Activated naive CD8-positive, alpha-beta T cell treated with anti-CD3 and anti-CD28 coated beads, Interleukin-2, amount 50 U/mL, for 24 hours (primary cell): Measurements from ENCODE around the gene ANKH.

Experiments
- ATAC-seq: fragments of 150-1000 bp; cut with Tn5 transposase; one replicate; pipeline ENCODE4 v1.10.0; 2021
- DNase-seq: peaks from one replicate; pipeline ENCODE4 v3.0.0; 2021
- H3K27ac Mint-ChIP-seq: one replicate; pipeline ENCODE4 v1.8.0; 2021; ENCODE audit warnings: mild to moderate bottlenecking, mixed read lengths
- H3K27me3 Mint-ChIP-seq: one replicate; pipeline ENCODE4 v1.8.0; 2021; ENCODE audit warnings: mixed read lengths
- H3K36me3 Mint-ChIP-seq: one replicate; pipeline ENCODE4 v1.8.0; 2021; ENCODE audit warnings: low read depth, mixed read lengths
- H3K4me1 Mint-ChIP-seq: one replicate; pipeline ENCODE4 v1.8.0; 2021; ENCODE audit warnings: mixed read lengths
- H3K4me3 Mint-ChIP-seq: one replicate; pipeline ENCODE4 v1.8.0; 2021; ENCODE audit warnings: mild to moderate bottlenecking, moderate library complexity, mixed read lengths
- H3K9me3 Mint-ChIP-seq: one replicate; pipeline ENCODE4 v1.8.0; 2021; ENCODE audit warnings: mixed read lengths

ANKH gene

GRCh38 chr5:14787801-14788579 lies 83.6 kb downstream of the ANKH start:
- H3K27me3 Mint-ChIP-seq = no peaks in the 10 kb centered on the region
- H3K27ac Mint-ChIP-seq = no peak overlapping the region
- peaks cover 29% of the 10 kb centered on the region for H3K36me3 Mint-ChIP-seq
- no peak for ATAC-seq
- H3K4me3 Mint-ChIP-seq = no peak overlapping the region
- H3K9me3 Mint-ChIP-seq = no peaks in the 10 kb centered on the region
- H3K4me1 Mint-ChIP-seq = peaks cover 43% of the 10 kb centered on the region
- no peak for DNase-seq

- H3K27me3 Mint-ChIP-seq = no peaks in the 10 kb centered on the region
- peaks cover 32% of the 10 kb centered on the region for H3K36me3 Mint-ChIP-seq
- no peak overlapping the region for H3K27ac Mint-ChIP-seq
- ATAC-seq = peak; percentile 44
- no peak for DNase-seq
- H3K4me3 Mint-ChIP-seq = no peak overlapping the region
- peaks cover 38% of the 10 kb centered on the region for H3K4me1 Mint-ChIP-seq
- H3K9me3 Mint-ChIP-seq = no peaks in the 10 kb centered on the region
These were observed 87.9 kb downstream of the ANKH start for GRCh38 chr5:14783691-14784090.

GRCh38 chr5:14782591-14782990 lies 89.0 kb downstream of the ANKH start:
- ATAC-seq (no peak), DNase-seq (no peak)
- H3K4me3 Mint-ChIP-seq = no peak overlapping the region
- no peaks in the 10 kb centered on the region for H3K9me3 Mint-ChIP-seq
- no peak overlapping the region for H3K27ac Mint-ChIP-seq
- no peaks in the 10 kb centered on the region for H3K27me3 Mint-ChIP-seq
- H3K4me1 Mint-ChIP-seq = peaks cover 38% of the 10 kb centered on the region
- peaks cover 27% of the 10 kb centered on the region for H3K36me3 Mint-ChIP-seq

GRCh38 chr5:14781106-14781505 lies 90.5 kb downstream of the ANKH start:
- Mint-ChIP-seq H3K27me3 (no peaks in the 10 kb centered on the region), H3K9me3 (no peaks in the 10 kb centered on the region), H3K27ac (no peak overlapping the region), H3K4me1 (peaks cover 34% of the 10 kb centered on the region), H3K36me3 (peaks cover 22% of the 10 kb centered on the region), H3K4me3 (no peak overlapping the region)
- ATAC-seq (peak; percentile 47), DNase-seq (peak; percentile 14)

- Mint-ChIP-seq H3K4me1 (peaks cover 29% of the 10 kb centered on the region), H3K27me3 (no peaks in the 10 kb centered on the region), H3K27ac (no peak overlapping the region), H3K9me3 (no peaks in the 10 kb centered on the region), H3K4me3 (no peak overlapping the region), H3K36me3 (peaks cover 22% of the 10 kb centered on the region)
- ATAC-seq = no peak
- no peak for DNase-seq
These were observed 91.6 kb downstream of the ANKH start for GRCh38 chr5:14779975-14780374.

DNA sequence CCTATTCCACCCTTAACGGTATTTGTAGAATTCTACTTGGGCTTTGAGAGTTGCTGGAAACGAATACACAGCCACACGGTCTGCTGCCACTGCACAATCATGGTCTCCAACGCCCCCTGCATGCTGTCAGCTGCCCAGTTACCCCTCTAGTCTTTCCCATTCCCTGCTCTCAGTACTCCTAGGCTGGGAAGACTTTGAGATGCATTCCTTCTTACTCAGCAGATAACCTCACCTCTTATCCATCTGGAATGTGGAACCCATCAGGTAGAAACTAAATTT lies 92.8 kb downstream of the ANKH start:
- Mint-ChIP-seq H3K4me3 (no peak overlapping the region), H3K9me3 (no peaks in the 10 kb centered on the region), H3K4me1 (peaks cover 20% of the 10 kb centered on the region), H3K27ac (no peak overlapping the region), H3K27me3 (no peaks in the 10 kb centered on the region), H3K36me3 (peaks cover 22% of the 10 kb centered on the region)
- DNase-seq (no peak), ATAC-seq (no peak)

DNA sequence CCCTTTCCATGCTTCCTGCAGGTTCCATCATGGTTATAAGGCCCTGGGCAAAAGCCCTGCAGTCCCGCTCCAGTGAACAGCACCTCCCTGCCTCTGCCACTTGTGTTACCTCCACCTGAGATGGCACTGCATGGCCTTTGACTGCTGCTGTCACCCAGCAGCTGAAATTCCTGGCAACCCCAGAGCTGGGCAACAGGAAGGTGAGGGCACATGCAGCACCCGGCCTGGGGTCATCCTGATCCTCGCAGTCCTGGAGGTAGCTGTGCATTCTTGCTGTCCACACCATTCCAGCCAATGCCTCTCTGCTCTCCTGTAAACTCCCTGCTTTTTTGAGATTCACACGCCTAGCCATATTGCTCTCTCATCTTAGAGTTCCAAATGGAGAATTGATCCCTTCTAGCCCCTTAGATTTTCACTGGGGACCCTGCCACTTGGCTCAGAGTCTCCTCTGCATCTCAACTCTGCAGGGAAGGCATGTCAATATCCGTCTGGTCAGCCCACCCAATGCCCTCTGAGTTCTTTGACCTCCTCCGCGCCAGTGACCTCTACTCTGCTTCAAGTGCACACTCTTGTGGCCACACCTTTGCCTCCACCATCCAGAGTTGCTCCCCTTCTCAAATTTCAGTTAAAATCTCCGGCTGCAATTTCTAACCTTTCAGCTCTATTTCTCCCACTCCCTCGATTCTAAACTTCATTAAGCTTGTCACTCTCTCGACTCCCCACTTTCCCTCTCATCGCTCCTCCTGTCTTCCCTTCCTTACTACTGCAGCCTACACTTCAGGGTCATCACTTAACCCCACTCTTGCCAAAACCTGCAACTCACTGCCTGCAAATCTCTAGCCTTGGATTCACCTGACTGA lies 93.4 kb downstream of the ANKH start:
- H3K27me3 Mint-ChIP-seq = no peaks in the 10 kb centered on the region
- H3K27ac Mint-ChIP-seq = no peak overlapping the region
- ATAC-seq (no peak), DNase-seq (no peak)
- H3K9me3 Mint-ChIP-seq = no peaks in the 10 kb centered on the region
- peaks cover 17% of the 10 kb centered on the region for H3K4me1 Mint-ChIP-seq
- peaks cover 22% of the 10 kb centered on the region for H3K36me3 Mint-ChIP-seq
- no peak overlapping the region for H3K4me3 Mint-ChIP-seq

DNA sequence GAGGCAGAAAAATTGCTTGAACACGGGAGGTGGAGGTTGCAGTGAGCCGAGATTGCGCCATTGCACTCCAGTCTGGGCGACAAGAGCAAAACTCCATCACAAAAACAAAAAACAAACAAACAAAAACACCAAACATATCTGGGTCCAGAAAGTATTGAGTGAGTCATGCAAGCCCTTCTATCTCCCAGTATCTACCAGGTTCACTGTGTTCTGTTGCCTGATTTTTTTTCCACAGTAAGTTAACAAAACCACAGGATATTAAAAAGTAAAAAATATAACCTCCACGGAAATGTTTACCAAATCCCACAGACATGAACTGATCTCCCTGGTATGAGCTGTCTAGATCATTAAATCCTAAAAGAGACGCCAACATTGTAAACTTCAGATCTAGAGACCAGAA lies 94.4 kb downstream of the ANKH start:
- no peak overlapping the region for H3K4me3 Mint-ChIP-seq
- ATAC-seq (no peak), DNase-seq (no peak)
- H3K4me1 Mint-ChIP-seq = peaks cover 17% of the 10 kb centered on the region
- peaks cover 21% of the 10 kb centered on the region for H3K36me3 Mint-ChIP-seq
- no peak overlapping the region for H3K27ac Mint-ChIP-seq
- H3K9me3 Mint-ChIP-seq = no peaks in the 10 kb centered on the region
- no peaks in the 10 kb centered on the region for H3K27me3 Mint-ChIP-seq

- H3K4me1 Mint-ChIP-seq = peaks cover 12% of the 10 kb centered on the region
- H3K4me3 Mint-ChIP-seq = no peak overlapping the region
- DNase-seq (no peak), ATAC-seq (no peak)
- H3K36me3 Mint-ChIP-seq = peaks cover 20% of the 10 kb centered on the region
- no peaks in the 10 kb centered on the region for H3K27me3 Mint-ChIP-seq
- no peak overlapping the region for H3K27ac Mint-ChIP-seq
- H3K9me3 Mint-ChIP-seq = no peaks in the 10 kb centered on the region
These were observed 95.0 kb downstream of the ANKH start for GRCh38 chr5:14776602-14777001.

GRCh38 chr5:14775857-14776256 lies 95.7 kb downstream of the ANKH start:
- peaks cover 16% of the 10 kb centered on the region for H3K36me3 Mint-ChIP-seq
- H3K27ac Mint-ChIP-seq = no peak overlapping the region
- no peak overlapping the region for H3K4me3 Mint-ChIP-seq
- no peaks in the 10 kb centered on the region for H3K9me3 Mint-ChIP-seq
- ATAC-seq (no peak), DNase-seq (no peak)
- H3K27me3 Mint-ChIP-seq = no peaks in the 10 kb centered on the region
- peaks cover 5% of the 10 kb centered on the region for H3K4me1 Mint-ChIP-seq

GRCh38 chr5:14773588-14773987 lies 98.0 kb downstream of the ANKH start:
- Mint-ChIP-seq H3K27me3 (no peaks in the 10 kb centered on the region), H3K36me3 (peaks cover 6% of the 10 kb centered on the region), H3K4me3 (no peak overlapping the region), H3K4me1 (peaks cover 5% of the 10 kb centered on the region), H3K27ac (no peak overlapping the region), H3K9me3 (no peaks in the 10 kb centered on the region)
- ATAC-seq (no peak), DNase-seq (no peak)

- H3K27me3 Mint-ChIP-seq = no peaks in the 10 kb centered on the region
- peaks cover 15% of the 10 kb centered on the region for H3K36me3 Mint-ChIP-seq
- DNase-seq (no peak), ATAC-seq (no peak)
- no peak overlapping the region for H3K4me3 Mint-ChIP-seq
- H3K9me3 Mint-ChIP-seq = no peaks in the 10 kb centered on the region
- H3K4me1 Mint-ChIP-seq = peaks cover 8% of the 10 kb centered on the region
- no peak overlapping the region for H3K27ac Mint-ChIP-seq
These were observed 99.6 kb downstream of the ANKH start for GRCh38 chr5:14771972-14772371.

GRCh38 chr5:14771189-14771588 lies 100.4 kb downstream of the ANKH start:
- ATAC-seq (no peak), DNase-seq (no peak)
- H3K9me3 Mint-ChIP-seq = no peaks in the 10 kb centered on the region
- peaks cover 8% of the 10 kb centered on the region for H3K4me1 Mint-ChIP-seq
- no peak overlapping the region for H3K4me3 Mint-ChIP-seq
- no peaks in the 10 kb centered on the region for H3K27me3 Mint-ChIP-seq
- H3K36me3 Mint-ChIP-seq = peaks cover 21% of the 10 kb centered on the region
- no peak overlapping the region for H3K27ac Mint-ChIP-seq

- Mint-ChIP-seq H3K4me1 (peaks cover 8% of the 10 kb centered on the region), H3K27me3 (no peaks in the 10 kb centered on the region), H3K9me3 (no peaks in the 10 kb centered on the region), H3K4me3 (no peak overlapping the region), H3K36me3 (peaks cover 24% of the 10 kb centered on the region), H3K27ac (no peak overlapping the region)
- DNase-seq = no peak
- ATAC-seq = no peak
These were observed 102.8 kb downstream of the ANKH start for GRCh38 chr5:14768508-14769365.
